Hematopoietic multipotent progenitor cell treated with erythropoietin and hydrocortisone succinate and interleukin-3 and kit ligand, for 6 days (in vitro differentiated cells): ENCODE results near the gene KCNE5.
"Not testable (repeated sequence)": the region's sequence is repeated elsewhere in the genome, so short reads cannot be mapped to it uniquely, and the experiment has no call there.

ENCODE experiments used
- DNase-seq: peaks from one replicate; pipeline ENCODE4 v3.0.0-alpha.2; 2015

Gene KCNE5, protein sequence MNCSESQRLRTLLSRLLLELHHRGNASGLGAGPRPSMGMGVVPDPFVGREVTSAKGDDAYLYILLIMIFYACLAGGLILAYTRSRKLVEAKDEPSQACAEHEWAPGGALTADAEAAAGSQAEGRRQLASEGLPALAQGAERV

GRCh38 chrX:109624641-109625616, at the start of gene KCNE5:
Gene KCNE5 (minus strand): TSS chrX:109625172. CDS start chrX:109625020, 152 bp downstream.
- no peak for DNase-seq

DNA sequence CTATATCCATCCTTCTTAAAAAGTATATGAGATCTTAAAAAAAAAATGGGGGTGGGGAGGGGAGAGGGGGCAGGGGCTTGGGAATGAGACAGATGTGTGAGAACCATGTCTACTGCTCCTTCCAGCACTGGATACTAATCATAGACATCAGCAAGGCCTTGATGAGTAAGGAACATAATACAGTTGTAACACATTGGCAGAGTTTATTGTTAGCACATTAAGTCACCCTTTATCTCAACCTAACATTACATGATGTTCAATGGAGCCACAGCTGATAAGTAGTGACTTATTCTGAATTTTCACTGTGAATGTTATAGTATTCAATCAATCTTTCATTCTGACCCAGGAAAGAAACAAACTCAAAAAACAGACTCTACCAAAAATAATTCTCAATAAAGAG, 47.3 kb upstream of the KCNE5 start:
- peak; percentile 83 for DNase-seq

DNA sequence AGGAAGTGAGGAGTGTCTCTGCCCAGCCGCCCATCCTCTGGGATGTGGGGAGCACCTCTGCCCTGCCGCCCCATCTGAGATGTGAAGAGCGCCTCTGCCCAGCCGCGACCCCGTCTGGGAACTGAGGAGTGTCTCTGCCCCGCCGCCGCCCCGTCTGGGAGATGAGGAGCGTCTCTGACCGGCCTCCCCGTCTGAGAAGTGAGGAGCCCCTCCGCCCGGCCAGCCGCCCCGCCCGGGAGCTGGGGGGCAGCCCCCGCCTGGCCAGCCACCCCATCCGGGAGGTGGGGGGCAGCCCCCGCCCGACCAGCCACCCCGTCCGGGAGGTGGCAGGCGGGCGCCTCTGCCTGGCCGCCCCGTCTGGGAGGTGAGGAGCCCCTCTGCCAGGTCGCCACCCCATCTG, 46.2 kb upstream of the KCNE5 start:
- DNase-seq: not testable (repeated sequence)

- DNase-seq: no peak
These were observed 43.0 kb upstream of the KCNE5 start for GRCh38 chrX:109667986-109668385.

- no peak for DNase-seq
These were observed 35.6 kb upstream of the KCNE5 start for GRCh38 chrX:109660435-109661143.

- no peak for DNase-seq
These were observed 33.4 kb upstream of the KCNE5 start for GRCh38 chrX:109658391-109658790.

- DNase-seq: not testable (repeated sequence)
These were observed 32.4 kb upstream of the KCNE5 start for GRCh38 chrX:109657364-109657763.

DNA sequence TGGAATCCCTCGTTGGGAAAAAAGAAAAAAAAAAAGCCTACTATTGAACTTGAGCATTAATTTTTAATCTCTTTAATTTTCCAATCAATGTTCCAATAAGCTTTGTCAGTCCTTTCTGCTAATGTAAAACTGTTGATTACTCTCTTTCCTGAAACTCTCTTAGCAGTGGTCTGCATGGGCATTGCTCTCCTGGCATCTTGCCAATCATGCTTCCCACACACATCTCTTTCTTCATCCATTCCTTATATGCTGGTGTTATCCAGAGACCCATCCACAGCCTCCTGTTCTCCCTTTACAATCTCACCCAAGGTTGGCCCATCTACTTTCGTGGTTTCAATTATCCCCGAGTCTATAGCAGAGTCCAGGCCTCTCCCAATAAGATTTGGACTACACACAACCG, 31.8 kb upstream of the KCNE5 start:
- DNase-seq: no peak

DNA sequence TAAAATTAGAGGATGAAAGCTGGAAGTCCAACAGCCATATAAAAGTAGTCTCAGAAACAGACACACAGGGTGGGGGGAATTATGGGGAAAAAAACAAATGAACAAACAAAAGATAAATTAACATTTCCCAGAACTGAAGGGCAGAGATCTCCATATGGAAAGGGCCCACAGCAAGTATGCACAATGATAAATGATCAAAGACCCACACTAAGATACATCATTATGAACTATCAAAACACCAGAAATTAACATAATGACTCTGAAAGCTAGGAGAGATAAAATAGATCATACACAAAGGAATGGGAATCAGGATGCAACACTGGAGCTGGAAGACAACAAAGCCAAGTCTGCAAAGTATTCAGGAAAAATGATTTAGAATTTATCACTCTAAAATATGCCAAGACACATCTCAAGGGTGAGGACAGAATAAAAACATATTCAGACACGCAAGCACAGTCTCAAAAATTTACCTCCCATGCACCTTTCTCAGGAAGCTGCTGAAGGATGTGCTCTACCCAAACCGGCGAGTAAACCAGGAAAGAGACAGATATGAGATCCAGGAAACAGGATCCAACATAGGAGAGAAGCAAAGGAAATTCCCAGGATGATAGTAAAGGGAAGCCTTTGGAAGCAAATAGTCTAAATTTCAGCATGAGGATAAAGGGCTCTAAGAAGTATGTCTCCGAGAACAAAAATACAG, 30.7 kb upstream of the KCNE5 start:
- no peak for DNase-seq

DNA sequence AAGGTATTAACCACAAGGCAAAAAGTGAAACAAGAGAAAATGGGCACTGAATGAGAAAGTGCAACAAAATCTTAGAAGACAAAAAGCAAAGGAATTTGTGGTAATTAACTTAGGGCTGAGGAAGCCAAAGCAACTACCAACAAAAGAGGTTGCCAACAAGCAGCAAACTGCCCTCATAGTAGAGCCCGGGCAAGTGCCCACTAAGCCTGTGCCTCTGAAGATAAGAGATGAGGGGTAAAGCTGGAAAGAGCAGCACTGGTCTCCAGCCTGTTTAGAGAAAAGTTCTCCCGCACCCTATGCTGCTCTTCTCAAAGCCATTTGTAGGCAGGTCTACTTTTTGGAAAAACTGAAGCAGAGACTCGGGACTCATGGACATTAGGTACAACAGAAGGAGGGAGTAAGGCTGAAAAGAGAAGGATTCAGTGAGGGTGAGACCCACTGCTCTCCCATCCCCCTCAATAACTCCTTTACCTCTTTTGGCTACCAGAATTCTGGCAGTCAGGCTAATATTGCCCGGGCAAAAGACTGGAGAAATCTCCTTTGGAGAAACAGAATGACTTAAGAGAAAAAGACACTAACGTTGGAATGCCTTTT, 29.6 kb upstream of the KCNE5 start:
- peak; percentile 80 for DNase-seq

DNA sequence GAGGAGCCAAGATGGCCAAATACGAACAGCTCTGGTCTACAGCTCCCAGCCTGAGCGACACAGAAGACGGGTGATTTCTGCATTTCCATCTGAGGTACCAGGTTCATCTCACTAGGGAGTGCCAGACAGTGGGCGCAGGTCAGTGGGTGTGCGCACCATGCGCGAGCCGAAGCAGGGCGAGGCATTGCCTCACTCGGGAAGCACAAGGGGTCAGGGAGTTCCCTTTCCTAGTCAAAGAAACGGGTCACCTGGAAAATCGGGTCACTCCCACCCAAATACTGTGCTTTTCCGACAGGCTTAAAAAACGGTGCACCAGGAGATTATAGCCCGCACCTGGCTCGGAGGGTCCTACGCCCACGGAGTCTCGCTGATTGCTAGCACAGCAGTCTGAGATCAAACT, 19.7 kb upstream of the KCNE5 start:
- DNase-seq: not testable (repeated sequence)

DNA sequence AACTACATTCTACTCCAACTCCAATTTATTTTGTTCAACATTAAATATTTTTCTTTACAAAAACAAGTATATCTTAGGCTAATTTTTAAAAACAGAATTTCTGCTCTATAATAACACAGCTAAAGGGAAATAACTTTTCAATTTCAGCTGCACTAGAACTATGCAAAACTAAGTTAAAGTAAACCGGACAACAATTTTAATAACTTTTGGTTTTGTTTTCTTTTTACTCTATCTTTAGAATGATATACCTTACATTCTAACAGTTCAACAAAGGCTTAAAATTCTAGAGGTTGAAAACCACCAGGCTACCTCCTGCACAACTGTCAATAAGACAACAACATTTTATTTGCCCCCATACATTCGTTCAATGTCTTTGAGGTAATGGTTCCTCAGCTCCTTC, 18.7 kb upstream of the KCNE5 start:
- no peak for DNase-seq

DNA sequence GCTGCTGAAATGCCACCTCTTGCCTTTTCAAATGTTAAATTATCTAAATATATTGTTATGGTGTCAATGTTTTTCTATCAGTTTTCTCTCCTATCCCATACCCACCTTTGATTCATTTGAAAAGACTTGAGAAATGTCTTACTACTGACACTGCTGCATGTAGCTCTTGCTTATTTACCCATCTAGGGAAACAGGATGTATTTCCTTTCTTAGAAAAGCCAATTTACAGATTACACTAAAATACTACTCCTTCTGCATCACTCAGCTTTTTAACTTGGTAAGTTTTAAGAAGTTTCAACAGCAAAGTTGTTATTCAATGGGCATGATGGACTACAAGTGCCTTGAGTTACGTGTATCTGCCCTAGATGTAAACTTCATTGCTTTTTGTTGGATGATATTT, 13.2 kb upstream of the KCNE5 start:
- no peak for DNase-seq

GRCh38 chrX:109637477-109637876, 12.5 kb upstream of the KCNE5 start:
- not testable (repeated sequence) for DNase-seq

DNA sequence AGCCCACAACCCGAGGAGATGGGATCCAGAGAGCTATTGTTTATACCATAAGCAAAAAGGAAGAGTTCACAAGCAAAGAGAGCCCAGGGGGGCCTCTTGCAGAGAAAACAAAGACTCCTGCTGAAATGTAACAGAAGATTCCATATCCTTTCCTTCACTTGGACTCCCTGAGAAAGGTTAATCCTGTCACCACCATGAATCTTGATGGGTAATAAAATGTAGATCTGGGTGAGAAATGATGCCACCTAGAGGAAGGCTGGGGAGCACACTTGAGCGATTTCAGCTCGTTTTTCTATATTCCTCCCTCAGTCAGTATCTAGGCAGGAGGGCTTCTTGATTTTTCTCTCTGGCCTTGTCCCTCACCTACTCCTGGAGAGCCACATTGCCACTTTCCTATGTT, 10.2 kb upstream of the KCNE5 start:
- DNase-seq: peak; percentile 53

- peak; percentile 45 for DNase-seq
These were observed 8.0 kb upstream of the KCNE5 start for GRCh38 chrX:109632906-109633504.

DNA sequence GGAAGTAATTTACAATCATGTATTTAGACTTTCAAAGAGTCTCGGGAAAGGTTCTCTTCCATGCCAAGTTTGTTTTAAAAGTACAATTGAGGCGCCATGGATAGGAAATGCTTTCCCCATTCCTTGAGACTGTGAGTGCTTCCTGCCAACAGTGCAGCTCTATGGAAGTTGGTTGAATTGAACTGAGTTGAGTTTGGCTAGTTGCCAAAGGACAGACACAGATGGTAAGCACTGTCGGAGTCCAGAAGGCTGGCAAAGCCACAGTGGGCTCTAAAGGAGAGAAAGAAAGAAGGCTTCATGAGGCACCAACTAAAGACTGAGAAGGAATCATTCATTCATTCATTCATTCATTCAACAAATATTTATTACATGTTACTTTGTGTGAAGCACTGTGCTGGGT, 4.3 kb upstream of the KCNE5 start:
- DNase-seq: no peak

- DNase-seq: peak; percentile 79
These were observed 1.7 kb upstream of the KCNE5 start for GRCh38 chrX:109626637-109627036.

DNA sequence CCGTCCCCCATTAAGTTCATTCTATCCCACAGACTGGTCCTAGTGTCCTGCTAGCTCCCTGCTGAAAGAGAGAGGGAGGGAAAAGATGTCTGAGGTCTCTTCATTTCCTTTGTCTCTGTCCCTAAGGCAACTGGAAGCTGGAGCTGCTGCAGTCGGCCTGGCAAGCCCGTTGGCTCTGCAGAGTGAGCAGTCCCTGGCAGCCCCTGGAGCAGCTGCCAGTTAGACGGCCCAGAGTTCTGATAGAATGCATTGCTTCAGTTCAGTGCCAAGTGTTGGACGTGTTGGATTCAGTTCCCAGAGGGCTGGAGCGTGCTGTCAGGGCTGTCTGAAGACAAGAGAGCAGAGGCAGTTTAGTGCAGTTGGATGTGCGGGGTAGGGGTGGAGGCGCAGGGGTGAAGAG, 975 bp downstream of the KCNE5 start:
- DNase-seq: no peak

DNA sequence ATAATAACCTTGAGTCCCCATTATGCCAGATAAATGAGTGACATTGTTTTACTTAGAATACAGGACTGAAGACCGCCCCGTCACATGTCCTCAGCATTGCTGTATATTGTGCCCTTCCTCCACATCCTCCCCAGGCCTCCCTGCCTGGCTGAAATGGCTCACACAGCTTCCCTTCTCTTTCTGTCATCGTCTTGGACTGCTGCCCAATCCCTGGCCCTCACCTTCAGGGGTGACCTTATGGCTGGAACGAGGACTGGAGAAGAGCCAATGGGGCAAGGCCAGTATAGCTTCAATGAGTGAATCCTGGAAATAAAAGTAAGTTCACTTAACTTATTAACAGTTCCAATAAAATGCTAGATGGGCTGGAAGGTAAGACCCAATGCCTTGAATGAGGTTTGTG, 2.7 kb downstream of the KCNE5 start:
- no peak for DNase-seq

DNA sequence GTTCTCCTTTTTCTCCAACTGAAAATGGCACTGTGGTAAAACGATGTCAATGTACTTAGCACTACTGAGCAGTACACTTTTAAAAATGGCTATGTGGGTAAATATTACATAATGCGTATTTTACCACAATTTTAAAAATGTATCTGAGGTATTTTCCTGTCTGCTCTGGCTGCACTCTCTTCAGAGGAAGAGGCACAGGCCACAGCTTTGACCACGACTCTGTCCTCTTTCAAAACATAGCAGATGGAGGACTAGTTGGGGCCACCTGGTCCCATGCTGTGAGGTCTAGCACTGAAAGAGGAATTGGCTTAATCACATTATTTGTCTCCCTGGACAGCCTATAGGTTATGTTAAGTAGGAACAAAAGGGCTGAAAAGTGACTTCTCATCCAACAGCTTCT, 5.2 kb downstream of the KCNE5 start:
- DNase-seq: peak; percentile 55

DNA sequence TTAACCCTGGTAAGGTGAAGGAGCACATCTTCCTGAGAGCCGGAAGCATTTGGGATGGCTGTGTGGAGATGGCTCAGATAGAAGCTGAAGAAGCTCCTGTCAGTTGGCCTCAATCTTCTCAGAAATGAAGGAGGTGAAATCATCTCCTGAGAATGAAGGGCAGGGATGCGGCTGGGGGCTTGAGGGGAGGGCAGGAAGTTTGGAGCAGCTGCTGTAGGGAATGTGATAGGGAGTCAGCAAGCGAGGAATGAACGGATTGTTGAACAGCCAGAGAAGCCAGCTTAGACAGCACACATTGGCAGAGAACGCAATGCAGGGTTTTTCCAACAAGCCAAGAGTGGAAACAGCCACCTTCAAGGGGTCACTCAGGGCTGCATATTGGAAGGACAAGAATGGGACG, 10.0 kb downstream of the KCNE5 start:
- no peak for DNase-seq
